Transverse colon (tissue), 4 donors: ENCODE results near the gene TBL1X. TPM values are rescaled to one million over a fixed set of nuclear protein-coding genes. Genes with fewer than 3 reads are reported as not detected.
A peak's percentile ranks its signal among the peaks of the same experiment; 100 is the strongest.

Experiments used
- DNase-seq: peaks from one replicate; pipeline ENCODE4 v3.0.0-alpha.2; 2019
- H3K27ac ChIP-seq, 4 donors: fragments of 200-600 bp; sonication (generic); 2 replicates each; pipeline ENCODE4 v1.5.1; 2016 to 2018; ENCODE audit warnings: inconsistent platforms in 4 of 4
- H3K27me3 ChIP-seq: fragments of 200-600 bp; sonication (generic); 2 replicates; pipeline ENCODE4 v1.5.1; 2017; ENCODE audit warnings: inconsistent platforms
- H3K36me3 ChIP-seq, 4 donors: fragments of 200-600 bp; sonication (generic); 2 replicates each; pipeline ENCODE4 v1.5.1; 2017 to 2019; ENCODE audit warnings: inconsistent platforms in 4 of 4
- H3K4me1 ChIP-seq, 4 donors: fragments of 200-600 bp; sonication (generic); 2 replicates each; pipeline ENCODE4 v1.5.1; 2017 to 2020; ENCODE audit warnings: inconsistent platforms in 4 of 4
- H3K4me3 ChIP-seq, 4 donors: fragments of 200-600 bp; sonication (generic); 1 replicate in 1 of 4; 2 replicates in 3 of 4; pipeline versions ENCODE4 v1.5.1 to v1.6.1; 2017 to 2019; ENCODE audit warnings: inconsistent platforms in 4 of 4
- H3K9me3 ChIP-seq, 2 donors: fragments of 200-600 bp; sonication (generic); 2 replicates each; pipeline ENCODE4 v1.5.1; 2017 to 2019; ENCODE audit warnings: inconsistent platforms in 2 of 2
- CTCF ChIP-seq, 5 experiments: fragments of 200-600 bp in 3 of 5; fragments of 450-650 bp in 2 of 5; sonication (generic) in 3 of 5; IDR thresholded peaks; 1 replicate in 2 of 5; 2 replicates in 3 of 5; pipeline ENCODE4 v1.5.1; 2016 to 2017; ENCODE audit warnings: antibody characterized with exemption in 5 of 5, inconsistent platforms in 3 of 5, mild to moderate bottlenecking in 2 of 5, moderate library complexity in 1 of 5
- EP300 ChIP-seq: sonication (generic); formaldehyde crosslinking; IDR thresholded peaks from one replicate; pipeline ENCODE4 v1.6.1; 2017; ENCODE audit warnings: antibody characterized with exemption, low read depth
- POLR2A ChIP-seq: fragments of 450-650 bp; IDR thresholded peaks from one replicate; pipeline ENCODE4 v1.6.1; 2016; ENCODE audit warnings: antibody characterized with exemption, mild to moderate bottlenecking, moderate library complexity
- POLR2AphosphoS5 ChIP-seq, 3 donors: sonication (generic); formaldehyde crosslinking; IDR thresholded peaks; one replicate each; pipeline ENCODE4 v1.6.1; 2016; ENCODE audit warnings: antibody characterized with exemption in 3 of 3
- WGBS, 2 donors: methylation state at CpG; one replicate each; pipeline ENCODE4 v1.1.5; 2018; ENCODE audit warnings: low coverage in 1 of 2; 5-methylcytosine and 5-hydroxymethylcytosine counted together
- in situ Hi-C, 4 donors: fragments of 200-750 bp; cut with MboI; loops; one replicate each; pipeline versions ENCODE4 v1.15.0 to v1.15.1; 2017; ENCODE audit warnings: low sequenced_read_pairs in 3 of 4, low pct_ligation_motif_present in 1 of 4, low pct_unique_long_range_greater_than_20kb in 1 of 4
- intact Hi-C: fragments of 100-400 bp; cut with DNase I; formaldehyde crosslinking; loops from one replicate; pipeline ENCODE4 v1.15.1; 2023; ENCODE audit warnings: low total_unique reads
- total RNA-seq, 4 donors: library from RNA; depleted of rRNA; stranded (reverse); fragments of >200 nt; gene quantifications; one replicate each; pipeline ENCODE4 v1.1.0, GENCODE V29; 2016

TBL1X gene
- total RNA-seq, 4 donors from 2014 or later = 3.4 to 16.8 (median 13.0) TPM

GRCh38 chrX:9786798-9787635, 322.2 kb downstream of the TBL1X start:
- TF ChIP-seq EP300 (no peak), CTCF (IDR thresholded peaks at IDR 0.05) (no peak), POLR2AphosphoS5 (IDR thresholded peaks at IDR 0.05) (no peak), POLR2A (no peak)
- peak overlapping the region; percentile 34 to 75 (median 70) for H3K27ac ChIP-seq
- intact Hi-C loops (no loop called here), in situ Hi-C loops (no loop called here)
- H3K4me3 ChIP-seq = peak overlapping the region; percentile 14 to 60 (median 55)
- 23% methylated on average over 13 of the region's 45 CpGs; no CpG with 5 or more reads in 1 of the 2 donors for WGBS, 2 donors
- H3K27me3 ChIP-seq = peaks cover 4% of the 10 kb centered on the region
- peaks cover 0 to 10% (median 0%) of the 10 kb centered on the region in 4 donors for H3K4me1 ChIP-seq
- DNase-seq = no peak
- no peaks in the 10 kb centered on the region for H3K36me3 ChIP-seq
- H3K9me3 ChIP-seq = no peaks in the 10 kb centered on the region

- no peaks in the 10 kb centered on the region for H3K36me3 ChIP-seq
- H3K4me3 ChIP-seq = no peak overlapping the region
- intact Hi-C loops (no loop called here), in situ Hi-C loops (no loop called here)
- H3K9me3 ChIP-seq = no peaks in the 10 kb centered on the region
- TF ChIP-seq POLR2AphosphoS5 (IDR thresholded peaks at IDR 0.05) (no peak), POLR2A (no peak), EP300 (no peak), CTCF (IDR thresholded peaks at IDR 0.05) (no peak)
- DNase-seq = no peak
- H3K4me1 ChIP-seq = peaks cover 0 to 13% (median 0%) of the 10 kb centered on the region in 4 donors
- 11 to 20% methylated on average over 2 of the region's 2 CpGs for WGBS, 2 donors
- peaks cover 4% of the 10 kb centered on the region for H3K27me3 ChIP-seq
- H3K27ac ChIP-seq = peak overlapping the region in 1 of 4 donors; percentile 29
Measured at GRCh38 chrX:9788911-9789310, 324.1 kb downstream of the TBL1X start.

- DNase-seq = no peak
- intact Hi-C loops (no loop called here), in situ Hi-C loops (no loop called here)
- no peak overlapping the region for H3K4me3 ChIP-seq
- H3K27ac ChIP-seq = peak overlapping the region in 1 of 4 donors; percentile 29
- no peaks in the 10 kb centered on the region for H3K36me3 ChIP-seq
- peaks cover 4% of the 10 kb centered on the region for H3K27me3 ChIP-seq
- H3K4me1 ChIP-seq = peaks cover 0 to 16% (median 0%) of the 10 kb centered on the region in 4 donors
- no peaks in the 10 kb centered on the region for H3K9me3 ChIP-seq
- no peak for TF ChIP-seq POLR2AphosphoS5 (IDR thresholded peaks at IDR 0.05)
- TF ChIP-seq POLR2A = no peak
- no peak for TF ChIP-seq CTCF (IDR thresholded peaks at IDR 0.05)
- TF ChIP-seq EP300 = no peak
- WGBS, 2 donors = 56% methylated on average over 5 of the region's 5 CpGs; no CpG with 5 or more reads in 1 of the 2 donors
Measured at GRCh38 chrX:9789555-9789954, 324.7 kb downstream of the TBL1X start.
